ENCODE results near the gene RPS16. TPM values are rescaled to one million over a fixed set of nuclear protein-coding genes. Genes with fewer than 3 reads are reported as not detected.

The RPS16 gene
- total and polyA plus RNA-seq, 2 of the 13 experiments (the other 11 are each of a cell fraction or from before 2014, with no cell fraction given), result 488 to 2,583 TPM

DNA sequence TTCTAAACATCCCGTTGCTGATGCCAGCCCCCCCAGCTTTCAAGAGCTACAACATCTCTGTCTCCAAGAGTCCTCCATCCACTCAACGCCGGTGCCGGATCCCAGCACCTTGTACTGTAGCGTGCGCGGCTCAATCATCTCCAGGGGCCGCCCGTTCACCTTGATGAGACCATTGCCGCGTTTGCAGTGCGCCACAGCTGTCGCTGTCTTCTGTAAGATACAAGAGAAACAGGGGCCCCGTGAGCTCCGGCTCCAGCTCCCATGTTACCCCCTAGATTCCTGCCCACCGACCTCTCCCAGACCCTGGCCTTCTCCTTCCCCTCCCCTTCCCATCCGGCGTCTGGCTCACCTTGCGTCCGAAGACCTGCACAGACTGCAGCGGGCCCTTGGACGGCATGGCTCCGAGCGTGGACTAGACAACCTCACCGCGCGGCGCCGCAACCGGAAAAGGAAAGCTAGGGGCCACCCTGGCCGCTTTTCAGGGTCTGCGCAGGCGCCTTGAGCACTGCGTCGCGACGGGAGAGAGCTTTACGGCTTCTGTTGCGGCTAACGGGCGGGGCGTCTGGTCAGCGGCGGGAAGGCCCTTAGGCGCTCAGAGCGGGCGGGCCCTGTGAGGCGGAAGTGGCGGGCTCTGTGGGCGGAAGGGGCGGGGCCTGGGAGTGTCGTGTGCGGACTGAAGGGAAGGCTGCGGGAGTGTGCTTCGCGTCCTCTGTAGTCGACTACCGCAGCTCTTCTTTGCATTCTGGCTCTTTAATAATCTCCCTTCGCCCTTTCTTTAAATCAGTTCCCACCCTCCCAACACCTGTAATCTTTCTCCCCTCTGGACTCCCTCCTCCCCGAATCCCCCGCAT, at the start of gene RPS16 (continued):
- TF ChIP-seq ZBTB39 (CRISPR knock-in tag; IDR thresholded peaks at IDR 0.05) (0 out of 2 replicates have a peak, but pooled peaks have one; percentile 62), ZNF839 (CRISPR knock-in tag; IDR thresholded peaks at IDR 0.05; ENCODE audit: borderline replicate concordance) (0 out of 2 replicates have a peak, but pooled peaks have one; percentile 88), ZNF781 (CRISPR knock-in tag; IDR thresholded peaks at IDR 0.05; ENCODE audit: borderline replicate concordance, not compliant biosample characterization) (peak; percentile 91), NFYC (CRISPR knock-in tag; IDR thresholded peaks at IDR 0.05) (peak; percentile 43; the same call in 1 of the 2 replicates), CENPX (CRISPR knock-in tag; IDR thresholded peaks at IDR 0.05) (no peak), ZC3H13 (CRISPR knock-in tag; IDR thresholded peaks at IDR 0.05) (peak; percentile 94), MXD4 (CRISPR knock-in tag; IDR thresholded peaks at IDR 0.05) (peak; percentile 85), SKI (IDR thresholded peaks at IDR 0.05; ENCODE audit: partially characterized antibody) (peak; percentile 80), PCBP1 (IDR thresholded peaks at IDR 0.05; ENCODE audit: borderline replicate concordance, low read depth, low read length) (peak; percentile 93), GABPA (IDR thresholded peaks at IDR 0.05; ENCODE audit: low read depth, low read length) (peak; percentile 85), GABPA (CRISPR knock-in tag; IDR thresholded peaks at IDR 0.05; ENCODE audit: low read depth) (peak; percentile 98), ETV6 (CRISPR knock-in tag; conservative IDR thresholded peaks at IDR 0.05) (peak; percentile 89; the same call in 1 of the 2 replicates)
- TF ChIP-seq, protein P1, sequence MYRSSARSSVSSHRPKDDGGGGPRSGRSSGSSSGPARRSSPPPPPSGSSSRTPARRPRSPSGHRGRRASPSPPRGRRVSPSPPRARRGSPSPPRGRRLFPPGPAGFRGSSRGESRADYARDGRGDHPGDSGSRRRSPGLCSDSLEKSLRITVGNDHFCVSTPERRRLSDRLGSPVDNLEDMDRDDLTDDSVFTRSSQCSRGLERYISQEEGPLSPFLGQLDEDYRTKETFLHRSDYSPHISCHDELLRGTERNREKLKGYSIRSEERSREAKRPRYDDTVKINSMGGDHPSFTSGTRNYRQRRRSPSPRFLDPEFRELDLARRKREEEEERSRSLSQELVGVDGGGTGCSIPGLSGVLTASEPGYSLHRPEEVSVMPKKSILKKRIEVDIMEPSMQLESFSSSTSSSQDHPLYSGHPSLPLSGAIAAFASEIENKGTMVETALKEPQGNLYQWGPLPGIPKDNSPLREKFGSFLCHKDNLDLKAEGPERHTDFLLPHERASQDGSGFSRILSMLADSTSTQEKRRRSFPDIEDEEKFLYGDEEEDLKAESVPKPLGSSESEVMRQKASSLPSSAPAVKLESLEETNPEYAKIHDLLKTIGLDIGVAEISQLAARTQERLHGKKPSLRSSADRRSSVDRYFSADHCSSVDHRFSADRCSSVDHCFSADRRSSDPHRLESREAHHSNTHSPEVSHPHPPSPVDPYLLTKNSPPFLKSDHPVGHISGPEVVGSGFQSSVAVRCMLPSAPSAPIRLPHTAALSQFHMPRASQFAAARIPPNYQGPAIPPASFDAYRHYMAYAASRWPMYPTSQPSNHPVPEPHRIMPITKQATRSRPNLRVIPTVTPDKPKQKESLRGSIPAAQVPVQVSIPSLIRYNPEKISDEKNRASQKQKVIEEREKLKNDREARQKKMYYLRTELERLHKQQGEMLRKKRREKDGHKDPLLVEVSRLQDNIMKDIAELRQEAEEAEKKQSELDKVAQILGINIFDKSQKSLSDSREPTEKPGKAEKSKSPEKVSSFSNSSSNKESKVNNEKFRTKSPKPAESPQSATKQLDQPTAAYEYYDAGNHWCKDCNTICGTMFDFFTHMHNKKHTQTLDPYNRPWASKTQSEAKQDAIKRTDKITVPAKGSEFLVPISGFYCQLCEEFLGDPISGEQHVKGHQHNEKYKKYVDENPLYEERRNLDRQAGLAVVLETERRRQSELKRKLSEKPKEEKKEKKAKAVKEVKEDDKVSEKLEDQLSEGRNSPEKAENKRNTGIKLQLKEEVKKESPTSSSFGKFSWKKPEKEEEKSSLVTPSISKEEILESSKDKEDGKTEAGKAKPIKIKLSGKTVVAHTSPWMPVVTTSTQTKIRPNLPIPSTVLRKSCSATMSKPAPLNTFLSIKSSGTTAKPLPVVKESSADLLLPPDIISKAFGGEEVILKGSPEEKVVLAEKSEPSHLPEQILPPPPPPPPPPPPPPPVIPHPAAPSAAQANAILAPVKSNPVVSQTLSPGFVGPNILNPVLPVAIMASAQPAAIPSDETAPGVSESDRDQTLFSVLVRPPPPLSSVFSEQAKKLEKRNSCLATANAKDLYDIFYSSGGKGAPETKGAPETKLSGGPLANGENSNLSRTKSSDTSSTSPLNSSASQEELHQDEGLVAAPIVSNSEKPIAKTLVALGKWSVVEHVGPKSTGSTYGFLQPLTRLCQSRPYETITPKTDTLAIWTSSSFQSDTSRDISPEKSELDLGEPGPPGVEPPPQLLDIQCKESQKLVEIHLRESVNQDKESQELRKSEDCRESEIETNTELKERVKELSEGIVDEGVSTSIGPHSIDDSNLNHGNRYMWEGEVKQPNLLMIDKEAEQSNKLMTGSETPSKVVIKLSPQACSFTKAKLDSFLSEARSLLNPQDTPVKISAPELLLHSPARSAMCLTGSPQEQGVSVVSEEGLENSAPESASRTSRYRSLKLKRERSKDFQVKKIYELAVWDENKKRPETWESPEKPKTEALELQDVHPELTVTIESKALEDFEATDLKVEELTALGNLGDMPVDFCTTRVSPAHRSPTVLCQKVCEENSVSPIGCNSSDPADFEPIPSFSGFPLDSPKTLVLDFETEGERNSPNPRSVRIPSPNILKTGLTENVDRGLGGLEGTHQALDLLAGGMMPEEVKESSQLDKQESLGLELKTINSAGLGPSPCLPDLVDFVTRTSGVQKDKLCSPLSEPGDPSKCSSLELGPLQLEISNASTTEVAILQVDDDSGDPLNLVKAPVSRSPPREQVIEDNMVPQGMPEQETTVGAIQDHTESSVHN (CRISPR knock-in tag; IDR thresholded peaks at IDR 0.05), result peak; percentile 88; the same call in 1 of the 2 replicates
- TF ChIP-seq, protein P2, sequence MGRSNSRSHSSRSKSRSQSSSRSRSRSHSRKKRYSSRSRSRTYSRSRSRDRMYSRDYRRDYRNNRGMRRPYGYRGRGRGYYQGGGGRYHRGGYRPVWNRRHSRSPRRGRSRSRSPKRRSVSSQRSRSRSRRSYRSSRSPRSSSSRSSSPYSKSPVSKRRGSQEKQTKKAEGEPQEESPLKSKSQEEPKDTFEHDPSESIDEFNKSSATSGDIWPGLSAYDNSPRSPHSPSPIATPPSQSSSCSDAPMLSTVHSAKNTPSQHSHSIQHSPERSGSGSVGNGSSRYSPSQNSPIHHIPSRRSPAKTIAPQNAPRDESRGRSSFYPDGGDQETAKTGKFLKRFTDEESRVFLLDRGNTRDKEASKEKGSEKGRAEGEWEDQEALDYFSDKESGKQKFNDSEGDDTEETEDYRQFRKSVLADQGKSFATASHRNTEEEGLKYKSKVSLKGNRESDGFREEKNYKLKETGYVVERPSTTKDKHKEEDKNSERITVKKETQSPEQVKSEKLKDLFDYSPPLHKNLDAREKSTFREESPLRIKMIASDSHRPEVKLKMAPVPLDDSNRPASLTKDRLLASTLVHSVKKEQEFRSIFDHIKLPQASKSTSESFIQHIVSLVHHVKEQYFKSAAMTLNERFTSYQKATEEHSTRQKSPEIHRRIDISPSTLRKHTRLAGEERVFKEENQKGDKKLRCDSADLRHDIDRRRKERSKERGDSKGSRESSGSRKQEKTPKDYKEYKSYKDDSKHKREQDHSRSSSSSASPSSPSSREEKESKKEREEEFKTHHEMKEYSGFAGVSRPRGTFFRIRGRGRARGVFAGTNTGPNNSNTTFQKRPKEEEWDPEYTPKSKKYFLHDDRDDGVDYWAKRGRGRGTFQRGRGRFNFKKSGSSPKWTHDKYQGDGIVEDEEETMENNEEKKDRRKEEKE (IDR thresholded peaks at IDR 0.05), result no peak

Data from HepG2 (cell line).